NCI-H2196 treated with DMSO at 0.1 percent for 48 hours (cell line): Measurements from ENCODE around the gene ZBBX.
"Not testable (repeated sequence)": the region's sequence is repeated elsewhere in the genome, so short reads cannot be mapped to it uniquely, and the experiment has no call there.

ENCODE experiments used
- DNase-seq: peaks from one replicate; lab custom pipeline; 2025; ENCODE audit not compliant: unreplicated experiment; lab: John Stamatoyannopoulos, UW

Gene ZBBX

DNA sequence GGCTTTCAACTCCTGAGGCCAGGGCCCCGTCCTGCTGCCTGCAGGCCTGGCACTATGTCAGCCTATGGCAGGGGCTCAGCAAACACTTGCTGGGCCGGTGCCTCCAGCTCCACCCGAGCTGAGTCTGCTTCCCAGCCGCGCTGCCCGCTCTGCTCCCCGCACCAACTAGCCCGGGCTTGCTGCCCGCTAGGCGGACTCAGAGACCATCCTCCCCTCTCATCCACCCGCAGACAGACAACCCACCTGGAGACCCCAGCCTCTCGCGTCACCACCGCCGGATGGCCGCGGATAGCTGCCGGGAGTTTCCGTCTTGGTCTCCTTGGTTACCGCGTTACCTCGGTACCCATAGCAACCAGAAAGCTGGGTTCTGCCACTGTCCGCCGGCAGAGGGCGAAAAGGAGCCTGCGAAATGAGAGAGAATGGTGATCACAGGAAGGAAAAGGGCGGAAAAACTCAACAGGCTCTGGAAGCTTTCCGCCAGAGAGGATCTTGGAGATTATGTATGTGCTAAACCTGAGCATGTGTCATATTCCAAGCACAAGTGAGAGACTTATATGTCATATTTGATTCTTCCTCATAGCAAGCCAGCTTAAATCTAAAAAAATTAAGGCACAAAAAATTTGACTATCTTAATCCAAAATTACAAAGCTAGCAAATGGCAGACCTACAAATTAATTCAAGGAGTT, at the start of gene ZBBX:
ZBBX (minus strand) TSS at position 294 of the 686 bp plus-strand sequence. CDS start 7,396 bp downstream, outside the sequence.
- DNase-seq: peak; percentile 87

GRCh38 chr3:167426962-167427361, 46.9 kb upstream of the ZBBX start:
- DNase-seq: not testable (repeated sequence)

DNA sequence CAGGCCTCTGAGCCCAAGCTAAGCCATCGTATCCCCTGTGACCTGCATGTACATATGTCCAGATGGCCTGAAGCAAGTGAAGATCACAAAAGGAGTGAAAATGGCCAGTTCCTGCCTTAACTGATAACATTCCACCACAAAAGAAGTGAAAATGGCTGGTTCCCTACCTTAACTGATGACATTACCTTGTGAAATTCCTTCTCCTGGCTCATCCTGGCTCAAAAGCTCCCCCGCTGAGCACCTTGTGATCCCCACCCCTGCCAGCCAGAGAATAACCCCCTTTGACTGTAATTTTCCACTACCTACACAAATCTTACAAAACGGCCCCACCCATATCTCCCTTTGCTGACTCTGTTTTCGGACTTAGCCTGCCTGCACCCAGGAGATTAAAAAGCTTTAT, 42.3 kb upstream of the ZBBX start:
- DNase-seq: not testable (repeated sequence)

DNA sequence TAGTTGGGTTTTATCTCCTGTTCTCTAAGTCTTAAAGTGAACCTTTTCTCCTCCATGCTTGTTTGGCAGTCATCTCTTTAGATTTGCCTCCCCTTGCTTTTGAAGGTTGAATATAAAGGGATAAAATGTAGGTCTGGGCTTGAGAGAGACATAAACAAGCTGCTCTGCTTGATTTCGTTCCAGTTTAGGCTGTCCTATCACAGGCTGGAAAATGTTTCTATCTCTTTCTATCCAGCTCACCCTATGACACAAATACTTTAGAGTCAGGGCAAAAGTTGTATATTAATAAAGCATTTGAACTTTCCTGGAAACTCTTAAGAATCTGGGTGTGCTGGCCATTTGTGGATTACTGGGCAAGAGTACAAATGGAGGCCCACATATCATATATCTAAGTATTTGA, 29.5 kb upstream of the ZBBX start:
- DNase-seq: no peak

- peak; percentile 78 for DNase-seq
Measured at GRCh38 chr3:167406876-167407492, 26.9 kb upstream of the ZBBX start.

- no peak for DNase-seq
Measured at GRCh38 chr3:167397826-167398225, 17.7 kb upstream of the ZBBX start.

- no peak for DNase-seq
Measured at GRCh38 chr3:167396075-167396474, 16.0 kb upstream of the ZBBX start.

GRCh38 chr3:167394003-167394402, 13.9 kb upstream of the ZBBX start:
- DNase-seq: no peak

GRCh38 chr3:167382155-167382554, 2.1 kb upstream of the ZBBX start:
- DNase-seq: no peak

GRCh38 chr3:167375478-167375877, 4.6 kb downstream of the ZBBX start:
- DNase-seq: no peak

DNA sequence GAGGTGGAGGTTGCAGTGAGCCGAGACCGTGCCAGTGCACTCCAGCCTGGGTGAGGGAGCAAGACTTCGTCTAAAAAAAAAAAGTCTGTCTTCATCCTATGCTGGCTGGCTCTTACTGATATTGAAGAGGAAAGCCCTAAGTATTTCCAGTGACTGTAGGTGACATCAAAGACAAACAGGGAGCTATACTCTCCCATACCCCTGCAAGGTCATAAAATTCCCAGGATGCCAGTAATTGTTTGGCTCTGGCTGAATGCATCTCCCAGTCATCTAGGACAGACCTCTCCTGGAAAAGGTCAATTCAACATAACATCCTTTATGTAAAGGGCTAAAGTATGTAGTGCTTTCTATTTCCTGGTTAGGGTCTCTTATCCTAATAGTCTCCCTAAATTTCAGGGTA, 8.0 kb downstream of the ZBBX start:
- DNase-seq: no peak

GRCh38 chr3:167361948-167362347, 18.1 kb downstream of the ZBBX start:
- DNase-seq: no peak

DNA sequence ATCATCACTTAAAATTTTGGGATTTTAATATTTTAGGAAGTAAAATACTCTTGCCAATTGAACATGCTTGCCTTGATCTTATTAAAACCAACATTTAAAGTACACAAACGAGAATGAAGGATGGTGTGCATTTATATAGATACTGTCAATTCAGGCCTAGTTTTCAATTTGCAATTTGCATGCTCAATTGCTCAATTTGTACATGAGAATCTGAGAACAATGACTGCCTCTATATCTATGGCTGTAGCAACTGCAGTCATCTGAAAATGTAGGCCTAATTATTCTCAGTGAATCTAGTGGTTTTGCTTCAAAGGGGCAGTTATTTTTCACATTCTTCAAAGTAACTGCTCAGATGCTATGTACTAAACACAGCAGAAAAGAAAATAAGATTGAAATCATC, 18.8 kb downstream of the ZBBX start:
- no peak for DNase-seq

- DNase-seq: no peak
Measured at GRCh38 chr3:167355446-167355845, 24.7 kb downstream of the ZBBX start.

DNA sequence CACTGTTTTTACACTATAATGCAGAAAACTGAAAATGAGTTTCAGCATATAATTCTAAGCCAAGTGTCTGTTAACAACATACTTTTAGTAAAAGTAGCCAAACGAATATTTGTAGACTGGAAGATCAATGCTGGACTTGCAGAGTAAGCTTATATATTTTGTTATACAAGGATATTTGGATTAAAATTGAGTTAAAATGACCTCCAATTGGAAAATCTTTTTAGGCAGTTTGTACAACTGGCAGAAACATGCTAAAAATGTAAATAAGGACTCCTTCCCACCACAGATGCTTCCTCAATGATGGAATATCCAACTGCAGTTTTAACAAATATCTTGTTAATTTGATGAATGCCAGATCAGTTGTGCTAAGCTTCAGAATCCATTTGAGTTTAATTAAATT, 25.3 kb downstream of the ZBBX start:
- no peak for DNase-seq

DNA sequence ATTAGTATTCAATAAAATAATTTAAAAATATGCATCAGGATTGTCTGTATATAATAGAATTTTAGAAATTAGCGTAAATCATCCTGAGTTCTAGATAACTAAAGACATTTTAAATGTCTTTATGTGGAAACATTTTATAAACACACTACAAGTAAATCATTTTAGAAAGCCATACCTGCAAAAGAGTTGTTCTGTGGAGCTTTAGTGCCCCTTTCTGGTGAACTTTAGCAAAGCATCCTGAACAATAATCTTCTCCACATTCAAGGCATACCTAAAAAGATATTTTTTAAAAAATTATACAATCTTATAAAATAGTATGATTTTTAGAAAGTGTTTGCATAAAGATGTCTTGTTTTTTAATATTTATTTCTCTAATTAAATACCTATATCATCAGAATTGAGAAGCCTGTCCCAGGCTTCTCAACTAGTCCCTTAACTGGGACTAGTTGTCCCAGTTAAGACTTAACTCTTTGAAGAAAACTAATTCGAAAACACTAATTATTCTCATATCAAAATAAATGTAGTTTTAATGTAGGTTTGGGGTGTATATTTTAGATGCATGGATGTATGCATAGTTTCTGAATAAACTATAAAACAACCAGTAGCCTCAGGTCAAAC, 29.7 kb downstream of the ZBBX start:
- DNase-seq: peak; percentile 14

DNA sequence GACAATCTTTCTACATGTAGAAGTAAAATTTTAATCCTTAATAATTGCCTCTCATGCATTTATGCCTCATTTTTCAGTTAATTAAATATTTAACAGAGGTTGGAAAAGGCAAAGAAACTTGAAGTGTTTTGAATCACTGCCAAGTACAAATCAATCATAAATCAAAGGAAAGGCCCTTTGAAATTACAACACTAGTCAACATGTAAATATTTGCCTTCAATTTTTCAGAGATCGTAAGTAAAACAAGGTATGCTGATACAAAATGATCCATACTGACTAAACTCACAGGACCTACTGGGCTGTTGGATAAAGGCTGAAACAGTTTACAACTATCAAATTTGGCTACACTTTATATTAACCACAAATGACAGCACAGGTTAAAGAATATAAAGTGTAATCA, 33.9 kb downstream of the ZBBX start:
- no peak for DNase-seq

DNA sequence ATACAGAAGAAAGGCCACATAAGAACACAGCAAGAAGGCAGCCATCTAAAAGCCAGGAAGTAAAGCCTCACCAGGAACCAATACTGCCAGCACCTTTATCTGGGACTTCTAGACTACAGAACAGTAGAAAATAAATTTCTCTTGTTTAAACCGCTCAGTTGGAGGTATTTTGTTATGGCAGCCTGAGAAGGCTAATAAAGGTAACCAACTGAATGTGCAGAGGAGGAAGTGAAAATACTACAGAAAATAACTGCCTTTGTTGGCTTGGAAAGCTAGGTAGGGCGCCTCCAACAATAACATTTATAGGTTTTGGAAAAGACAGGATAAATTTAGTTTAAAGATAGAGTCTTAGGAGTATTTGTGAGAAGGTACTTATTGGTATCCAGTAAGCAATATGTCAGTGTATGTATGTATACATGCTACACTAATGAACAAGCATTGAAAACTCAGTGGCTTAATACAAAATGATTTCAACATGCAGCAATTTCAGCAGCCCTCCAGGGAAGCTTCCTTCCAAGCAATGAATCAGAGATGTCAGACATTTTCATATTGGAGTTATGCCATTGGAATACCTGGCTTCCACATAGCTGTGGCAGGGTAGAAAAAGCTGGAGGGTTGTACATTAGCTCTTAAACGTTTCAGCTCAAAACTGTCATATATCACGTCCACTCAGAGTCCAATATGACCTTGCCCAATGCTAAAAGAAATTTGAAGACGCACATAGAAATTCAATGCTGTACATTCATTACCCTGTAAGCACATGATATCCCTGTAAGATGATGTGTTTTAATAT, 48.9 kb downstream of the ZBBX start:
- no peak for DNase-seq

GRCh38 chr3:167323572-167323971, 56.5 kb downstream of the ZBBX start:
- DNase-seq: no peak

- no peak for DNase-seq
Measured at GRCh38 chr3:167318996-167319615, 61.0 kb downstream of the ZBBX start.

GRCh38 chr3:167318306-167318705, 61.8 kb downstream of the ZBBX start:
- no peak for DNase-seq
